ENCODE measurements around the gene DERA.

GRCh38 chr12:15931590-15932053 lies 20.5 kb downstream of the DERA start:
- TF ChIP-seq POLR2A (IDR thresholded peaks at IDR 0.05; ENCODE audit: low read length) (no peak), GATA1 (IDR thresholded peaks at IDR 0.05; ENCODE audit: low read depth, low read length) (no peak)
